Skeletal muscle satellite cell (primary cell): Measurements from ENCODE around the gene RASAL2.
A peak's percentile ranks its signal among the peaks of the same experiment; 100 is the strongest.
"Not testable (repeated sequence)": the region's sequence is repeated elsewhere in the genome, so short reads cannot be mapped to it uniquely, and the experiment has no call there.

Source experiments
- H3K27me3 ChIP-seq: 2 replicates; pipeline ENCODE4 v1.7.0; 2013; ENCODE audit warnings: low read length; ENCODE audit not compliant: control insufficient read depth, insufficient read depth
- H3K36me3 ChIP-seq: 2 replicates; pipeline ENCODE4 v1.7.0; 2013; ENCODE audit warnings: mild to moderate bottlenecking, control low read depth, low read length; ENCODE audit not compliant: insufficient read depth
- H3K4me1 ChIP-seq: 2 replicates; pipeline ENCODE4 v1.7.0; 2013; ENCODE audit warnings: low read length; ENCODE audit not compliant: control insufficient read depth, insufficient read depth
- H3K4me2 ChIP-seq: 2 replicates; pipeline ENCODE4 v1.7.0; 2013; ENCODE audit warnings: mild to moderate bottlenecking, low read length
- H3K4me3 ChIP-seq: 2 replicates; pipeline ENCODE4 v1.7.0; 2013; ENCODE audit warnings: low read length
- H3K9ac ChIP-seq: 2 replicates; pipeline ENCODE4 v1.7.0; 2013; ENCODE audit warnings: mild to moderate bottlenecking, low read depth, low read length, moderate library complexity
- H3K9me3 ChIP-seq: replicated peaks from 2 replicates; pipeline ENCODE4 v1.7.0; 2013; ENCODE audit warnings: mild to moderate bottlenecking, control low read depth, low read length

RASAL2 gene

GRCh38 chr1:178339834-178340233, 245.9 kb downstream of the RASAL2 start:
- Histone ChIP-seq H3K4me2 (no peak overlapping the region), H3K4me1 (peaks cover 28% of the 10 kb centered on the region), H3K9me3 (no peaks in the 10 kb centered on the region), H3K4me3 (no peak overlapping the region), H3K27me3 (no peaks in the 10 kb centered on the region), H3K36me3 (no peaks in the 10 kb centered on the region), H3K9ac (no peak overlapping the region)

- peak overlapping the region; percentile 70 for H3K9ac ChIP-seq
- no peaks in the 10 kb centered on the region for H3K9me3 ChIP-seq
- H3K36me3 ChIP-seq = no peaks in the 10 kb centered on the region
- H3K4me2 ChIP-seq = peak overlapping the region; percentile 78
- H3K4me1 ChIP-seq = peaks cover 39% of the 10 kb centered on the region
- H3K4me3 ChIP-seq = peak overlapping the region; percentile 56
- H3K27me3 ChIP-seq = no peaks in the 10 kb centered on the region
Observed at GRCh38 chr1:178341261-178341956, 247.5 kb downstream of the RASAL2 start.

GRCh38 chr1:178342745-178343144, 248.8 kb downstream of the RASAL2 start:
- H3K9ac ChIP-seq = no peak overlapping the region
- H3K4me2 ChIP-seq = no peak overlapping the region
- no peaks in the 10 kb centered on the region for H3K9me3 ChIP-seq
- no peaks in the 10 kb centered on the region for H3K27me3 ChIP-seq
- H3K36me3 ChIP-seq = no peaks in the 10 kb centered on the region
- H3K4me1 ChIP-seq = peaks cover 35% of the 10 kb centered on the region
- H3K4me3 ChIP-seq = no peak overlapping the region

- Histone ChIP-seq H3K36me3 (no peaks in the 10 kb centered on the region), H3K9ac (peak overlapping the region; percentile 63), H3K9me3 (no peaks in the 10 kb centered on the region), H3K4me3 (peak overlapping the region; percentile 32), H3K27me3 (no peaks in the 10 kb centered on the region), H3K4me2 (peak overlapping the region; percentile 72), H3K4me1 (peaks cover 35% of the 10 kb centered on the region)
Observed at GRCh38 chr1:178344513-178345091, 250.7 kb downstream of the RASAL2 start.

GRCh38 chr1:178345238-178345637, 251.3 kb downstream of the RASAL2 start:
- H3K4me1 ChIP-seq = peaks cover 35% of the 10 kb centered on the region
- no peaks in the 10 kb centered on the region for H3K9me3 ChIP-seq
- peak overlapping the region; percentile 38 for H3K4me2 ChIP-seq
- no peaks in the 10 kb centered on the region for H3K27me3 ChIP-seq
- H3K9ac ChIP-seq = peak overlapping the region; percentile 45
- H3K4me3 ChIP-seq = peak overlapping the region; percentile 20
- H3K36me3 ChIP-seq = no peaks in the 10 kb centered on the region

GRCh38 chr1:178345807-178346206, 251.9 kb downstream of the RASAL2 start:
- Histone ChIP-seq H3K36me3 (no peaks in the 10 kb centered on the region), H3K9me3 (no peaks in the 10 kb centered on the region), H3K9ac (no peak overlapping the region), H3K4me1 (peaks cover 32% of the 10 kb centered on the region), H3K4me2 (no peak overlapping the region), H3K4me3 (no peak overlapping the region), H3K27me3 (no peaks in the 10 kb centered on the region)

- H3K36me3 ChIP-seq = no peaks in the 10 kb centered on the region
- H3K4me1 ChIP-seq = peaks cover 16% of the 10 kb centered on the region
- H3K4me3 ChIP-seq = no peak overlapping the region
- no peak overlapping the region for H3K4me2 ChIP-seq
- H3K9me3 ChIP-seq = no peaks in the 10 kb centered on the region
- no peak overlapping the region for H3K9ac ChIP-seq
- H3K27me3 ChIP-seq = no peaks in the 10 kb centered on the region
Observed at GRCh38 chr1:178349801-178350200, 255.9 kb downstream of the RASAL2 start.

- not testable (repeated sequence) for H3K4me2 ChIP-seq, H3K9me3 ChIP-seq, H3K4me3 ChIP-seq, H3K27me3 ChIP-seq, H3K9ac ChIP-seq, H3K36me3 ChIP-seq, H3K4me1 ChIP-seq
Observed at GRCh38 chr1:178351911-178352310, 258.0 kb downstream of the RASAL2 start.

GRCh38 chr1:178352790-178353416, 259.0 kb downstream of the RASAL2 start:
- Histone ChIP-seq H3K9me3 (no peaks in the 10 kb centered on the region), H3K36me3 (no peaks in the 10 kb centered on the region), H3K4me1 (peaks cover 5% of the 10 kb centered on the region), H3K4me2 (no peak overlapping the region), H3K4me3 (no peak overlapping the region), H3K9ac (no peak overlapping the region), H3K27me3 (no peaks in the 10 kb centered on the region)

GRCh38 chr1:178353524-178353923, 259.6 kb downstream of the RASAL2 start:
- no peak overlapping the region for H3K4me3 ChIP-seq

GRCh38 chr1:178354816-178355215, 260.9 kb downstream of the RASAL2 start:
- H3K4me2 ChIP-seq = no peak overlapping the region
- H3K4me1 ChIP-seq = peaks cover 5% of the 10 kb centered on the region
- no peak overlapping the region for H3K4me3 ChIP-seq
- H3K27me3 ChIP-seq = no peaks in the 10 kb centered on the region
- H3K9me3 ChIP-seq = no peaks in the 10 kb centered on the region
- H3K9ac ChIP-seq = no peak overlapping the region
- H3K36me3 ChIP-seq = no peaks in the 10 kb centered on the region

More at GRCh38 chr1:178353524-178353923, 259.6 kb downstream of the RASAL2 start:
- Histone ChIP-seq H3K27me3 (no peaks in the 10 kb centered on the region), H3K36me3 (no peaks in the 10 kb centered on the region), H3K4me2 (no peak overlapping the region), H3K4me1 (peaks cover 5% of the 10 kb centered on the region), H3K9me3 (no peaks in the 10 kb centered on the region), H3K9ac (no peak overlapping the region)
